ENCODE data around the gene HLF. TPM values are rescaled to one million over a fixed set of nuclear protein-coding genes. Genes with fewer than 3 reads are reported as not detected.

Gene HLF
- total and polyA plus RNA-seq, 2 donors (not counting 3 experiments of a cell fraction or from before 2014, with no cell fraction given): not detected

GRCh38 chr17:55285340-55286301 is 20.9 kb downstream of the HLF start:
- no TSS peak for BruUV-seq (replicated peaks)
- POLR2A ChIA-PET: no interaction called here
- Histone ChIP-seq H3K4me3 (replicated peaks in 1 of 3; ENCODE audit: insufficient read depth in 1 of 3, low read depth in 1 of 3, low read length in 3 of 3) (no peak overlapping the region), H3K4me1 (ENCODE audit: control insufficient read depth, extremely low read depth, insufficient read depth, low read length) (no peaks in the 10 kb centered on the region), H3K9ac (replicated peaks; ENCODE audit: extremely low read depth, insufficient read depth, low read length) (no peak overlapping the region), H2AFZ (ENCODE audit: low read depth, low read length) (no peak overlapping the region), H3K27me3 (ENCODE audit: control insufficient read depth in 2 of 2, insufficient read depth in 2 of 2, low read length in 2 of 2) (peaks cover 0 to 2% of the 10 kb centered on the region in 2 experiments), H3K4me2 (ENCODE audit: insufficient read depth, low read length) (no peak overlapping the region), H3K79me2 (ENCODE audit: control insufficient read depth, insufficient read depth, low read length) (no peaks in the 10 kb centered on the region), H3K9me3 (replicated peaks; ENCODE audit: control insufficient read depth, insufficient read depth, low read length) (no peaks in the 10 kb centered on the region), H4K20me1 (replicated peaks; ENCODE audit: control insufficient read depth, extremely low read depth, insufficient read depth, low read length) (no peaks in the 10 kb centered on the region), H3K27ac (ENCODE audit: insufficient read depth, low read depth, low read length) (no peak overlapping the region), H3K9me1 (replicated peaks; ENCODE audit: control insufficient read depth, extremely low read depth, insufficient read depth, low read length) (no peaks in the 10 kb centered on the region), H3K36me3 (ENCODE audit: control insufficient read depth in 2 of 2, extremely low read depth in 1 of 2, insufficient read depth in 2 of 2, low read length in 2 of 2) (no peaks in the 10 kb centered on the region)
- no peak for FAIRE-seq
- intact Hi-C loops (cut with micrococcal nuclease) (no loop called here), dilution Hi-C loops (cut with MboI; ENCODE audit: extremely low pct_ligation_motif_present, low sequenced_read_pairs) (no loop called here)
- DNase-seq (ENCODE audit: low read depth, low spot score): peak; percentile 21
- TF ChIP-seq EZH2 (IDR thresholded peaks at IDR 0.05; ENCODE audit: borderline replicate concordance, low read depth, low read length, severe bottlenecking) (no peak), POLR2A (IDR thresholded peaks at IDR 0.05; ENCODE audit: low read depth, low read length) (no peak), GATA2 (IDR thresholded peaks at IDR 0.05; ENCODE audit: insufficient read depth, insufficient read length, low read depth, low read length) (no peak), CTCF (IDR thresholded peaks at IDR 0.05; ENCODE audit: extremely low read depth in 1 of 2, insufficient read depth in 1 of 2, low read depth in 1 of 2, low read length in 2 of 2) (no peak), MYC (IDR thresholded peaks at IDR 0.05; ENCODE audit: low read depth, low read length) (no peak), FOS (IDR thresholded peaks at IDR 0.05; ENCODE audit: borderline replicate concordance, insufficient read depth, low read length) (no peak), POLR2AphosphoS5 (IDR thresholded peaks at IDR 0.05; ENCODE audit: insufficient read depth, low read depth, low read length) (no peak), MAX (IDR thresholded peaks at IDR 0.05; ENCODE audit: insufficient read depth, insufficient read length) (no peak), JUN (IDR thresholded peaks at IDR 0.05; ENCODE audit: borderline replicate concordance, insufficient read depth, insufficient read length, low read depth) (no peak)
- CTCF ChIA-PET: interaction anchor here (1.5 to 1.7 kb wide), 2 partner anchors 9 to 293 kb away, joined by 5 read pairs; no protein-coding TSS in a partner anchor

Data from endothelial cell of umbilical vein (primary cell).